Immature natural killer cell (primary cell): ENCODE measurements around the gene TMEM125. TPM values are rescaled to one million over a fixed set of nuclear protein-coding genes. Genes with fewer than 3 reads are reported as not detected.

ENCODE experiments used
- DNase-seq, 3 donors: peaks; one replicate each; pipeline ENCODE4 v3.0.0; 2022; ENCODE audit warnings: mixed read lengths in 1 of 3
- H3K27ac Mint-ChIP-seq, 6 donors: one replicate each; pipeline ENCODE4 v1.8.0; 2020; ENCODE audit warnings: mixed read lengths in 6 of 6, mild to moderate bottlenecking in 5 of 6, inconsistent platforms in 4 of 6, moderate library complexity in 3 of 6
- H3K27me3 Mint-ChIP-seq, 3 donors: one replicate each; pipeline ENCODE4 v1.8.0; 2020 to 2021; ENCODE audit warnings: low read depth in 3 of 3, mild to moderate bottlenecking in 3 of 3, mixed read lengths in 3 of 3, moderate library complexity in 3 of 3, inconsistent platforms in 1 of 3
- H3K36me3 Mint-ChIP-seq, 3 donors: one replicate each; pipeline ENCODE4 v1.8.0; 2020; ENCODE audit warnings: mixed read lengths in 3 of 3, inconsistent platforms in 2 of 3, mild to moderate bottlenecking in 2 of 3
- H3K4me1 Mint-ChIP-seq, 2 donors: one replicate each; pipeline ENCODE4 v1.8.0; 2020; ENCODE audit warnings: inconsistent platforms in 2 of 2, mild to moderate bottlenecking in 2 of 2, mixed read lengths in 2 of 2, moderate library complexity in 1 of 2
- H3K4me3 Mint-ChIP-seq, 5 donors: one replicate each; pipeline ENCODE4 v1.8.0; 2020; ENCODE audit warnings: mild to moderate bottlenecking in 5 of 5, mixed read lengths in 5 of 5, inconsistent platforms in 3 of 5, moderate library complexity in 3 of 5
- H3K9me3 Mint-ChIP-seq, 6 donors: one replicate each; pipeline ENCODE4 v1.8.0; 2020; ENCODE audit warnings: mild to moderate bottlenecking in 6 of 6, mixed read lengths in 6 of 6, inconsistent platforms in 4 of 6, moderate library complexity in 3 of 6
- polyA plus RNA-seq, 3 donors: library from polyadenylated mRNA; unstranded; fragments of 300-500 nt; fragmentation: Illumina TruSeq; gene quantifications; one replicate each; pipeline ENCODE4 v1.2.3, GENCODE V29; 2021

The TMEM125 gene
- polyA plus RNA-seq, 3 donors from 2014 or later: 0.53 to 3.7 TPM; not detected in 1

- Mint-ChIP-seq H3K27ac (no peak overlapping the region), H3K9me3 (no peaks in the 10 kb centered on the region), H3K36me3 (no peaks in the 10 kb centered on the region), H3K27me3 (no peaks in the 10 kb centered on the region), H3K4me1 (no peaks in the 10 kb centered on the region), H3K4me3 (no peak overlapping the region)
- DNase-seq: no peak
Observed at GRCh38 chr1:43235451-43236121, 34.2 kb upstream of the TMEM125 start.

- Mint-ChIP-seq H3K4me1 (no peaks in the 10 kb centered on the region), H3K4me3 (no peak overlapping the region), H3K36me3 (no peaks in the 10 kb centered on the region), H3K9me3 (no peaks in the 10 kb centered on the region), H3K27me3 (no peaks in the 10 kb centered on the region), H3K27ac (peak overlapping the region in 1 of 6 donors; percentile 10)
- DNase-seq: no peak
Observed at GRCh38 chr1:43237121-43237520, 32.7 kb upstream of the TMEM125 start.

DNA sequence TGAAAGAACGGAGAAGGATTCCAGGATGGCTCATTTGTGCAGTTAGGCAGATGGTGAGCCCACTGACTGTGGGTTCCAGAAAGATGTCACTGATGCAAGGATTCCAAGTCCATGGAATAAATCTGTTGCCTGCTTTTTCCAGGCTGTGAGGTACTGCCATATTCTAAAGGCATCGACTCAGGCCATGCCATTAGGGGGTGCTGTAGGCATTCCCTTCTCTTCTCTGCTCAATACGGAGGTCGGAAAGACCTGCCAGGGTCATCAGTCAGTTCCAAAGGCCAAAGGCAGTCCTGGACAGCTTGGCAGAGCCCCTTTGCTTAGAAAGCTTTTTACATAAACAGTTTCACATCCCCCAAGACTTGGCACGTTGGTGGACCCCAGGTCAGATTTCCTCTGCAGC is 31.7 kb upstream of the TMEM125 start:
- H3K9me3 Mint-ChIP-seq: no peaks in the 10 kb centered on the region
- H3K27ac Mint-ChIP-seq: no peak overlapping the region
- H3K4me1 Mint-ChIP-seq: no peaks in the 10 kb centered on the region
- H3K36me3 Mint-ChIP-seq: no peaks in the 10 kb centered on the region
- no peak overlapping the region for H3K4me3 Mint-ChIP-seq
- H3K27me3 Mint-ChIP-seq: no peaks in the 10 kb centered on the region
- peak in 1 of 3 donors; percentile 6 for DNase-seq

DNA sequence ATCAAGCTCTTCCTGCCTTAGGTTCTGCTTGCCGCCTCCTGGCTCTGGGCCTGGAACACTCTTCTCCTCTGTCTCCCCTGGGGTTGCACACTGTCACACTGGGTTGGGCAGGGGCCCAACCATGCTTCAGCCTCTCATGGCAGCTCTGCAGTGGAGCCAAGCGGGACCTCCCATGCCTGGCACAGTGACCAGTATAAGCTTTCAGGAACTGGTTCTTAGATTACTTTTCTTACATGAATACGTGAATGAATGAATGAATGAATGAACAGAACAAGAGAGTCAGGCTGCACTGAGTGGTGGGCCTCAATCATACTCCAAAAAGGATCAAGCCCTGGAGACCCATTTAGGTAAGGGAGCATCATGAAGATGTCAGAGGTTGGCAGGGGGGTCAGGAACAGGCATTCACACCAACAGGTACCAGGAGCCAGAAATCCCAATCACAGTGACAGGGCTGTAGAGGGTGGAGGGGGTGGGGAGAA is 30.8 kb upstream of the TMEM125 start:
- Mint-ChIP-seq H3K9me3 (no peaks in the 10 kb centered on the region), H3K27me3 (no peaks in the 10 kb centered on the region), H3K27ac (no peak overlapping the region), H3K36me3 (no peaks in the 10 kb centered on the region), H3K4me3 (no peak overlapping the region), H3K4me1 (no peaks in the 10 kb centered on the region)
- DNase-seq: no peak

GRCh38 chr1:43239484-43239883 is 30.3 kb upstream of the TMEM125 start:
- Mint-ChIP-seq H3K36me3 (no peaks in the 10 kb centered on the region), H3K27ac (peak overlapping the region in 1 of 6 donors; percentile 33), H3K9me3 (no peaks in the 10 kb centered on the region), H3K4me3 (no peak overlapping the region), H3K4me1 (no peaks in the 10 kb centered on the region), H3K27me3 (peaks cover 0 to 2% (median 0%) of the 10 kb centered on the region in 3 donors)
- DNase-seq: no peak

- Mint-ChIP-seq H3K4me3 (no peak overlapping the region), H3K4me1 (no peaks in the 10 kb centered on the region), H3K27ac (no peak overlapping the region), H3K27me3 (peaks cover 0 to 2% (median 0%) of the 10 kb centered on the region in 3 donors), H3K36me3 (no peaks in the 10 kb centered on the region), H3K9me3 (no peaks in the 10 kb centered on the region)
- DNase-seq: no peak
Observed at GRCh38 chr1:43241413-43241836, 28.4 kb upstream of the TMEM125 start.

DNA sequence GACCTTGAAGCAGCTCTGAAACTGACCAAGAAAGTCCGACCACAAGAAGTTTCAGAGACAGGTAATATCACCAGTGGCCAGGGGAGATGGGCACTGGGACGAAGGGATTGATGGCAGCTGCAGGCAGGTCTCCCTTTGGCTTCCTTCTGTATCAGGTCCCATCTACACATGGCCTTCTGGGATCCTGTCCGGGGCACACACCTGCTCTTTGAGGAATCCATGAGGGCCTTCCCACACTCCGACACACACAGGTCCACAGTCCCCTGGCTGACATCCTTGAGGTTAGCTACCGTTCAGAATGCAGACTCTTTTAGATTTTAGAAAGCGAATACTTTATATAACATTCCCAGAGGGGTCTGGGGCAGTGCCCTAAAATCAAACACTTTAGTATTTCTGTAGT is 26.5 kb upstream of the TMEM125 start:
- DNase-seq: no peak
- no peak overlapping the region for H3K27ac Mint-ChIP-seq
- no peaks in the 10 kb centered on the region for H3K4me1 Mint-ChIP-seq
- no peak overlapping the region for H3K4me3 Mint-ChIP-seq
- H3K36me3 Mint-ChIP-seq: no peaks in the 10 kb centered on the region
- H3K9me3 Mint-ChIP-seq: no peaks in the 10 kb centered on the region
- H3K27me3 Mint-ChIP-seq: peaks cover 0 to 3% (median 2%) of the 10 kb centered on the region in 3 donors

- Mint-ChIP-seq H3K4me3 (no peak overlapping the region), H3K9me3 (no peaks in the 10 kb centered on the region), H3K36me3 (no peaks in the 10 kb centered on the region), H3K27ac (no peak overlapping the region), H3K4me1 (no peaks in the 10 kb centered on the region), H3K27me3 (peaks cover 2 to 3% (median 3%) of the 10 kb centered on the region in 3 donors)
- DNase-seq: no peak
Observed at GRCh38 chr1:43246466-43247213, 23.1 kb upstream of the TMEM125 start.

- no peak for DNase-seq
- H3K27ac Mint-ChIP-seq: no peak overlapping the region
- no peak overlapping the region for H3K4me3 Mint-ChIP-seq
- no peaks in the 10 kb centered on the region for H3K9me3 Mint-ChIP-seq
- H3K27me3 Mint-ChIP-seq: peaks cover 2 to 3% (median 3%) of the 10 kb centered on the region in 3 donors
- no peaks in the 10 kb centered on the region for H3K36me3 Mint-ChIP-seq
- no peaks in the 10 kb centered on the region for H3K4me1 Mint-ChIP-seq
Observed at GRCh38 chr1:43247256-43247921, 22.4 kb upstream of the TMEM125 start.

DNA sequence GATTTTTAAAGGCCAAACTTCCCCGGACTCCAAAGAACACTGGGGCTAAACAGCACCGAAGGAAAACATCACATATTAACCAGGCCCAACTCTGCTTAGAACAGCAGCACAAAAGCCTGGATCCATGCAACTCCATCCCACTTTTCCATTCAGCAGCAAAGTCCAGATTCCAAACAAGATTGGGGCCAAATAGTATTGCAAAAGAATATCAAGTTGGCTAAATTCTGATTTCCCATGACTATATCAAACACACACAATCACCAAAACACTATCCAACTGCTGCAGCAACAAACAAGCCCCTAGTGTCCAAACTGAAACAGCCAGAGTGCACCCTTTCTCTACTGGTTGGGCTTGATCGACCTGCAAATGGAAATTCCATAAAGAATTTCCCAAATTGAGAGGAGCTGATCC is 19.4 kb upstream of the TMEM125 start:
- no peaks in the 10 kb centered on the region for H3K9me3 Mint-ChIP-seq
- no peaks in the 10 kb centered on the region for H3K36me3 Mint-ChIP-seq
- H3K27me3 Mint-ChIP-seq: peaks cover 0 to 8% (median 3%) of the 10 kb centered on the region in 3 donors
- no peaks in the 10 kb centered on the region for H3K4me1 Mint-ChIP-seq
- H3K4me3 Mint-ChIP-seq: no peak overlapping the region
- no peak for DNase-seq
- no peak overlapping the region for H3K27ac Mint-ChIP-seq

DNA sequence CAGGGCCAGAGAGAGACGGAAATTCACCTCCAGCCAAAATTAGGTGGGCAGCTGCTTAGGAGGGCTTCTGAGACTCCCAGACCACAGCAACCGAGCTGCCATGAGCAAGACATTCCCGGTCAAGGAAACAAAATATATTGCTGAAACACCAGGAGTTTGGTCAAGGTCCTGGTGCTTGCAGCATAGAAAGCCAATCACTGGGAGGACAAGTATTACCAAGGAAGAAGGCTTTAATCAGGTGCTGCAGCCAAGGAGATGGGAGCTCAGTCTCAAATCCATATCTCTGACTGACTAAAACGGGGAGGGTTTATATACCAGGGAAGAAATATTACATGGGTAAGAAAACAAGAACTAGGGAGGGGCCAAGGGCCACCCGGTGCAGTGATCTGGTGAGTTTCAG is 18.8 kb upstream of the TMEM125 start:
- Mint-ChIP-seq H3K27me3 (peaks cover 0 to 8% (median 3%) of the 10 kb centered on the region in 3 donors), H3K36me3 (no peaks in the 10 kb centered on the region), H3K9me3 (no peaks in the 10 kb centered on the region), H3K27ac (no peak overlapping the region), H3K4me1 (no peaks in the 10 kb centered on the region), H3K4me3 (no peak overlapping the region)
- no peak for DNase-seq

- H3K27ac Mint-ChIP-seq: no peak overlapping the region
- H3K4me3 Mint-ChIP-seq: no peak overlapping the region
- no peaks in the 10 kb centered on the region for H3K9me3 Mint-ChIP-seq
- no peaks in the 10 kb centered on the region for H3K4me1 Mint-ChIP-seq
- no peak for DNase-seq
- H3K36me3 Mint-ChIP-seq: no peaks in the 10 kb centered on the region
- peaks cover 0 to 8% (median 3%) of the 10 kb centered on the region in 3 donors for H3K27me3 Mint-ChIP-seq
Observed at GRCh38 chr1:43252225-43252624, 17.6 kb upstream of the TMEM125 start.

GRCh38 chr1:43253173-43253572 is 16.6 kb upstream of the TMEM125 start:
- no peaks in the 10 kb centered on the region for H3K9me3 Mint-ChIP-seq
- H3K27me3 Mint-ChIP-seq: peaks cover 0 to 7% (median 3%) of the 10 kb centered on the region in 3 donors
- H3K4me3 Mint-ChIP-seq: no peak overlapping the region
- no peak overlapping the region for H3K27ac Mint-ChIP-seq
- no peaks in the 10 kb centered on the region for H3K36me3 Mint-ChIP-seq
- H3K4me1 Mint-ChIP-seq: no peaks in the 10 kb centered on the region
- no peak for DNase-seq

- H3K27ac Mint-ChIP-seq: no peak overlapping the region
- peaks cover 0 to 7% (median 3%) of the 10 kb centered on the region in 3 donors for H3K27me3 Mint-ChIP-seq
- H3K4me1 Mint-ChIP-seq: no peaks in the 10 kb centered on the region
- no peaks in the 10 kb centered on the region for H3K9me3 Mint-ChIP-seq
- H3K36me3 Mint-ChIP-seq: no peaks in the 10 kb centered on the region
- no peak overlapping the region for H3K4me3 Mint-ChIP-seq
- no peak for DNase-seq
Observed at GRCh38 chr1:43253876-43254275, 15.9 kb upstream of the TMEM125 start.
